Osteoblast (primary cell): Measurements from ENCODE around the gene OMA1. TPM values are rescaled to one million over a fixed set of nuclear protein-coding genes. Genes with fewer than 3 reads are reported as not detected.

Experiments
- DNase-seq: peaks from one replicate; pipeline ENCODE4 v3.0.0; 2011; ENCODE audit warnings: low spot score, mixed read lengths; ENCODE audit not compliant: insufficient read length; ENCODE audit errors: missing footprints
- H2AFZ ChIP-seq: 2 replicates; pipeline ENCODE4 v1.6.0; 2011; ENCODE audit warnings: mild to moderate bottlenecking, low read length
- H3K27ac ChIP-seq: 2 replicates; pipeline ENCODE4 v1.5.1; 2011; ENCODE audit warnings: mild to moderate bottlenecking, low read depth, low read length, moderate library complexity
- H3K27me3 ChIP-seq: 2 replicates; pipeline ENCODE4 v1.6.0; 2012; ENCODE audit warnings: mild to moderate bottlenecking, control low read depth, inconsistent platforms, low read length, moderate library complexity; ENCODE audit not compliant: insufficient read depth
- H3K36me3 ChIP-seq: 2 replicates; pipeline ENCODE4 v1.5.1; 2011; ENCODE audit warnings: mild to moderate bottlenecking, low read length, control low read depth, moderate library complexity; ENCODE audit not compliant: insufficient read depth
- H3K4me1 ChIP-seq: 2 replicates; pipeline ENCODE4 v1.5.1; 2011; ENCODE audit warnings: mild to moderate bottlenecking, low read length, control low read depth, moderate library complexity; ENCODE audit not compliant: insufficient read depth
- H3K4me2 ChIP-seq: 2 replicates; pipeline ENCODE4 v1.6.0; 2011; ENCODE audit warnings: mild to moderate bottlenecking, low read length; ENCODE audit not compliant: insufficient read depth
- H3K4me3 ChIP-seq: fragments of 200-600 bp; sonication (generic); 3 replicates; pipeline ENCODE4 v1.5.1; 2012; ENCODE audit warnings: mild to moderate bottlenecking, low read length, inconsistent platforms; ENCODE audit not compliant: insufficient read depth
- H3K79me2 ChIP-seq: 2 replicates; pipeline ENCODE4 v1.6.0; 2012; ENCODE audit warnings: mild to moderate bottlenecking, low read length, control low read depth, inconsistent platforms; ENCODE audit not compliant: insufficient read depth
- H3K9me3 ChIP-seq: 2 replicates; pipeline ENCODE4 v1.5.1; 2011; ENCODE audit warnings: low read depth, low read length, control low read depth
- H4K20me1 ChIP-seq: 2 replicates; pipeline ENCODE4 v1.6.0; 2012; ENCODE audit warnings: mild to moderate bottlenecking, low read length, control low read depth; ENCODE audit not compliant: insufficient read depth
- total RNA-seq: library from RNA; depleted of rRNA; stranded (reverse); fragments of >200 nt; gene quantifications from 2 replicates; pipeline ENCODE4 v1.2.3, GENCODE V29; 2012
- TF ChIP-seq, protein P1 (sequence below): IDR thresholded peaks from 2 replicates; pipeline ENCODE4 v1.5.1; 2011; ENCODE audit warnings: mild to moderate bottlenecking, low read depth, low read length, moderate library complexity; ENCODE audit errors: extremely low read depth

Gene OMA1
- total RNA-seq, 1 donor: 22.8 TPM

DNA sequence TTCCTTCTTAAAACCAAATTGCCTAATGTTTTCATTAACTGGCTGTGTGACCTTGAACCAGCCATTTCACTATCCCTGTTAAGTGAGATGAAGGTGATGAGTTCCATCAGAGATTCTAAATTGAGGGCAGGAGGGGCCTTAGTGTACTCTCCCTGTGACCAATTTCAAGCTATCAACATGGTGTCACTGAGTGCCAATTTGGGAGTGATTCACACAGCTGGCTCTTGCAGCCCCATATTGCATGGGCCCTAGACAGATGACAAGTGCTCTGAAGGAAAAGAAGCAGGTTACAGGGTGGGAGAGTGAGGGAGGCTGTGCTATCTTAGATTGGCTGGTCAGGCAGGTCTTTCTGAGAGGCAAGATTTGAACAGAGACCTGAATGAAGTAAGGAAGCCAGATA lies 43.5 kb upstream of the OMA1 start:
- Histone ChIP-seq H3K79me2 (no peaks in the 10 kb centered on the region), H3K4me2 (no peak overlapping the region), H3K4me1 (peaks cover 37% of the 10 kb centered on the region), H2AFZ (no peak overlapping the region), H3K4me3 (no peak overlapping the region), H3K9me3 (no peaks in the 10 kb centered on the region), H3K36me3 (no peaks in the 10 kb centered on the region), H3K27ac (no peak overlapping the region), H3K27me3 (no peaks in the 10 kb centered on the region), H4K20me1 (no peaks in the 10 kb centered on the region)
- TF ChIP-seq, protein P1, sequence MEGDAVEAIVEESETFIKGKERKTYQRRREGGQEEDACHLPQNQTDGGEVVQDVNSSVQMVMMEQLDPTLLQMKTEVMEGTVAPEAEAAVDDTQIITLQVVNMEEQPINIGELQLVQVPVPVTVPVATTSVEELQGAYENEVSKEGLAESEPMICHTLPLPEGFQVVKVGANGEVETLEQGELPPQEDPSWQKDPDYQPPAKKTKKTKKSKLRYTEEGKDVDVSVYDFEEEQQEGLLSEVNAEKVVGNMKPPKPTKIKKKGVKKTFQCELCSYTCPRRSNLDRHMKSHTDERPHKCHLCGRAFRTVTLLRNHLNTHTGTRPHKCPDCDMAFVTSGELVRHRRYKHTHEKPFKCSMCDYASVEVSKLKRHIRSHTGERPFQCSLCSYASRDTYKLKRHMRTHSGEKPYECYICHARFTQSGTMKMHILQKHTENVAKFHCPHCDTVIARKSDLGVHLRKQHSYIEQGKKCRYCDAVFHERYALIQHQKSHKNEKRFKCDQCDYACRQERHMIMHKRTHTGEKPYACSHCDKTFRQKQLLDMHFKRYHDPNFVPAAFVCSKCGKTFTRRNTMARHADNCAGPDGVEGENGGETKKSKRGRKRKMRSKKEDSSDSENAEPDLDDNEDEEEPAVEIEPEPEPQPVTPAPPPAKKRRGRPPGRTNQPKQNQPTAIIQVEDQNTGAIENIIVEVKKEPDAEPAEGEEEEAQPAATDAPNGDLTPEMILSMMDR: no peak
- DNase-seq: no peak

DNA sequence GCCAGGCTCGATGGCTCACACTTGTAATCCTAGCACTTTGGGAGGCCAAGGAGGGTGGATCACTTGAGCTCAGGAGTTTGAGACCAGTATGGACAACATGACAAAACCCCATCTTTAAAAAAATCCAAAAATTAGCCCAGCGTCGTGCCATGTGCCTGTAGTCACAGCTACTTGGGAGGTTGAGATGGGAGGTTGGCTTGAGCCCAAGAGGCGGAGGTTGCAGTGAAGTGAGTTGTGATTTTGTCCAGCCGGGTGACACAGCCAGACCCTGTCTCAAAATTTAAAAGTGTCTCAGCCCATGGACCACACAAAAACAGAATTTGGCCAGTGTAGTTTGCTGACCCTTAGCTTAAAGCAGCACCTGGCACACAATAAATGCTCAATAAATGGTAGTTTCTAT lies 41.9 kb upstream of the OMA1 start:
- Histone ChIP-seq H3K9me3 (no peaks in the 10 kb centered on the region), H3K27ac (no peak overlapping the region), H4K20me1 (no peaks in the 10 kb centered on the region), H3K4me1 (peaks cover 54% of the 10 kb centered on the region), H2AFZ (no peak overlapping the region), H3K4me3 (no peak overlapping the region), H3K79me2 (no peaks in the 10 kb centered on the region), H3K4me2 (no peak overlapping the region), H3K27me3 (no peaks in the 10 kb centered on the region), H3K36me3 (no peaks in the 10 kb centered on the region)
- TF ChIP-seq, protein P1: no peak
- DNase-seq: no peak

DNA sequence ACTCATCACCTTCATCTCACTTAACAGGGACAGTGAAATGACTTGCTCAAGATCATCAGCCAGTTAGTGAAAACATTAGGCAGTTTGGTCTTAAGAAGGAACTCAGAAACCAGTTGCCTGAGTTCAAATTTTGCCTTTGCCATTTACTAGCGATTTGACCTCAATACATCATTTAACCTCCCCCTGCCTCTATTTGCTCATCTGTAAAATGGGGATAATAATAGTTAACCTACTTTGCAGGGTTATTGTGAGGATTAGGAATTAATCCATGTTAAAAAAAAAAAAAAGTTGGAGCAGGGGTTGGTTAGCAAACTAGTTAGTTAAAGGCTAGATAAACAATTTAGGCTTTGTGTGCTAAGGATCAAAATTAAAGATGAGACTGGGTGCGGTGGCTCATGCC lies 41.1 kb upstream of the OMA1 start:
- TF ChIP-seq, protein P1: no peak
- H3K36me3 ChIP-seq: no peaks in the 10 kb centered on the region
- H3K27ac ChIP-seq: no peak overlapping the region
- H3K4me1 ChIP-seq: peaks cover 49% of the 10 kb centered on the region
- H3K27me3 ChIP-seq: no peaks in the 10 kb centered on the region
- no peaks in the 10 kb centered on the region for H3K9me3 ChIP-seq
- no peak for DNase-seq
- H3K4me2 ChIP-seq: no peak overlapping the region
- no peak overlapping the region for H3K4me3 ChIP-seq
- H4K20me1 ChIP-seq: no peaks in the 10 kb centered on the region
- H3K79me2 ChIP-seq: no peaks in the 10 kb centered on the region
- no peak overlapping the region for H2AFZ ChIP-seq

DNA sequence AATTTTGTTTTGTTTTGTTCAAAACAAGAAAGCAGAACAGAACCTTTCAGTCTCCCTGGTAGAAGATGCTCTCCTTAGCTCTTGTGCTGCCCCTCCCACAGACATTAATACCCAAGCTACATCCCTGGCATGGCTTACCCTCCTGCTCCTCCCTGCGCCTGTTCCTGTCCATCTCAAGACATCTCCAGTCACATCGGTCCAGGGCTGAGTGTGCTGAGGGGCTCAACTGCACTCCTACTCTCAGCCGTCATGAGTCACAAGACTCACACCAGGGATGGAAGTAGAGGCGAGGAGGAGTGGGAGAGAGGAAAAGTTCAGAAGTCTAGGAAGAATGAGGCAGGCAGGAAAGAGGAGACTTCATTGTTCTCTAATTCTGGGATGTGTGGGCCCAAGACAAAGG lies 39.7 kb upstream of the OMA1 start:
- H3K4me3 ChIP-seq: no peak overlapping the region
- no peaks in the 10 kb centered on the region for H3K36me3 ChIP-seq
- no peaks in the 10 kb centered on the region for H3K27me3 ChIP-seq
- H3K4me2 ChIP-seq: peak overlapping the region; percentile 55
- no peak for DNase-seq
- no peaks in the 10 kb centered on the region for H4K20me1 ChIP-seq
- H3K4me1 ChIP-seq: peaks cover 40% of the 10 kb centered on the region
- H2AFZ ChIP-seq: peak overlapping the region; percentile 24
- peak overlapping the region; percentile 87 for H3K27ac ChIP-seq
- TF ChIP-seq, protein P1: no peak
- no peaks in the 10 kb centered on the region for H3K79me2 ChIP-seq
- no peaks in the 10 kb centered on the region for H3K9me3 ChIP-seq
